Activated CD8-positive, alpha-beta memory T cell treated with anti-CD3 and anti-CD28 coated beads, Interleukin-2, amount 50 U/mL, for 1 hour (primary cell): ENCODE data around the gene ZNF638.
"Not testable (repeated sequence)": the region's sequence is repeated elsewhere in the genome, so short reads cannot be mapped to it uniquely, and the experiment has no call there.

Experiments
- DNase-seq: peaks from one replicate; pipeline ENCODE4 v3.0.0-alpha.2; 2020; ENCODE audit errors: extremely low read depth

Gene ZNF638

DNA sequence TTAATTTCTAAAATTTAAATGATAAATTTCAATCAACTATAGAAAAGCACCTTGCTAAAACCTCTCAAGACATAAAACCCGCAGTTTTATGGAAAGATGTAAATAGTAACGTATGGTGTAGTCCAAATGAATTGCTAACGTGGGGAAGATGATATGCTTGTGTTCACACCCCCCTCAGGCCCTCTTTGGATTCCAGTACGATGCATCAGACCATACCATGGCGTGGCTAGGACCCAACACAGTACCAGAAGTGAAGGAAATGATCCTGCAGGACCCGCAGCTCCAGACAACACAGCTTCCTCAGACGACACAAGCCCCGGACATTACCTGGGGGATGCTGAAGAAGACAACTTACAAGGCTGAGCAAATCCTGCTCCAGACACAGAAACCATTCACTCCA is 61.6 kb downstream of the ZNF638 start:
- DNase-seq: no peak

DNA sequence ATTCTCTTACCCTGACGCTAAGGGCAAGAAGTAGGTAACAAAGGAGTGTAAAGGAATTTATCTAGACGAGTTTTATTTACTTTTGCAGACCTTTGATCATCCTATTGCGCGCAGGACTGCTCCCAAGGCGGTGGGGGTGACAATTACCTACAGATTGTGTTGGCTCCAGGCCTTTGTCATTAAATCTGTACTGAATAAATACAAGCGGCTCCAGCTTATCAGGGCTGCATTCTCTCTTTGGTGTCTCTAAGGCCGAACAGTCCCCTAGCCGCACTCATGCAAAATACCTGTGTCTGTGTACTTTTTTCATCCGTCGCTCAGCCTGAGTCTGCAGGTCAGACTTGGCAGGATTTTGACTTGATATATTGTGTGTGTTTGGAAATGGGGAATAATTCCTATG is 63.9 kb downstream of the ZNF638 start:
- no peak for DNase-seq

DNA sequence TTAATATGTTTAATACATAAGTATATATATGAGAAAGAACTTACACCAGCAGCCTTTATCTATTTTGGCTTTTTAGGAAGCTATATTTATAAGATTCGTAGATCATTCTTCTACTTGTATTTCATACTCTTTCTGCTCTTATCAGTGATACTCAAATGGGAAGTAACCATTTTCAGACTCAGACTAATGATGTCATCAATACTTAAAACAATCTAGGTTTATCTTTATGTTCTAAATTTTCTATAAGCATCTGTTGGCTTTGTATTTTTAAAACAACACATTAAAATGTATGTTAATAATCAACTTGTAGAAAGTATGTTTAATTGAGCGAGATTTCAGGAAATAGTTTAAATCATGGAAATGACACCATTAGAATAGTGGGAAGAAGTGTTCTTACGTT is 70.8 kb downstream of the ZNF638 start:
- no peak for DNase-seq

DNA sequence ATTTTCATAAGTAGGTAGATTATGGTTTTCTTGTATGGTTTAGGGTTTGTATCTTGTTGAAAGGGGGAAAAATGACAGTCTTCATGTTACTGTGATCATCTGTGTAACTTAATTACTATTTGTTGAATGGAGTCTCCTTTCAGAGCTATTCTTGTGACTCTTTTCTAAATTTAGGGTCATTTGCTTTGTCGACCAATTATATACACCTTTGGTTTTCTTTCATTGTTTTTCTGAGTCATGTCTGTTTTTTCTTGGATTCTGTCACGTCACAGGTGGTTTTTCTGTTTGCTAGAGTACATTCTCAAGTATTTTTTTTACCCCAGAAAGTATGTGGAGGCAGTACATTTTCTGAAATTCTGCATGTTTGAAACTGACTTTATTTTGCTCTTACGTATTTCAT is 78.0 kb downstream of the ZNF638 start:
- DNase-seq: no peak

DNA sequence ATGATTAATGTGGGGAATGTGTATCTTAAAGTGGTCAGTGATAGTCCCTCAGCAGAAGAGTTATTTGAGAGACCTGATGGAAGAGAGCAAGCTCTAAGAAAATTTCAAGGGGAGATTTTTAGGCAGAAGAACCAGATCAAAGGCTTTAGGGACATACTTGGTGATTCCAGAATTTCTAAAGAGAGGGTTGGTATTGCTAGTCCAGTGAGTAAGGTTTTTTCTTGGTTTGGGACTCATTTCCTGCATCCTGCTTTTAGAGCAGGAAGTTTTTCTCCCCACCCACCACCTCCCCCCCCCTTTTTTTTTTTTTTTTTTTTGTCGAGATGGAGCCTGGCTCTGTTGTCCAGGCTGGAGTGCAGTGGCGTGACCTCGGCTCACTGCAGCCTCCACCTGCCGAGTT is 79.1 kb downstream of the ZNF638 start:
- no peak for DNase-seq

DNA sequence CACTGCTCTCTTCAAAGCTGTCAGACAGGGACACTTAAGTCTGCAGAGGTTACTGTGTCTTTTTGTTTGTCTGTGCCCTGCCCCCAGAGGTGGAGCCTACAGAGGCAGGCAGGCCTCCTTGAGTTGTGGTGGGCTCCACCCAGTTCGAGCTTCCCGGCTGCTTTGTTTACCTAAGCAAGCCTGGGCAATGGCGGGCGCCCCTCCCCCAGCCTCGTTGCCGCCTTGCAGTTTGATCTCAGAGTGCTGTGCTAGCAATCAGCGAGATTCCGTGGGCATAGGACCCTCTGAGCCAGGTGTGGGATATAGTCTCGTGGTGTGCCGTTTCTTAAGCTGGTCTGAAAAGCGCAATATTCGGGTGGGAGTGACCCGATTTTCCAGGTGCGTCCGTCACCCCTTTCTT is 85.3 kb downstream of the ZNF638 start:
- not testable (repeated sequence) for DNase-seq

DNA sequence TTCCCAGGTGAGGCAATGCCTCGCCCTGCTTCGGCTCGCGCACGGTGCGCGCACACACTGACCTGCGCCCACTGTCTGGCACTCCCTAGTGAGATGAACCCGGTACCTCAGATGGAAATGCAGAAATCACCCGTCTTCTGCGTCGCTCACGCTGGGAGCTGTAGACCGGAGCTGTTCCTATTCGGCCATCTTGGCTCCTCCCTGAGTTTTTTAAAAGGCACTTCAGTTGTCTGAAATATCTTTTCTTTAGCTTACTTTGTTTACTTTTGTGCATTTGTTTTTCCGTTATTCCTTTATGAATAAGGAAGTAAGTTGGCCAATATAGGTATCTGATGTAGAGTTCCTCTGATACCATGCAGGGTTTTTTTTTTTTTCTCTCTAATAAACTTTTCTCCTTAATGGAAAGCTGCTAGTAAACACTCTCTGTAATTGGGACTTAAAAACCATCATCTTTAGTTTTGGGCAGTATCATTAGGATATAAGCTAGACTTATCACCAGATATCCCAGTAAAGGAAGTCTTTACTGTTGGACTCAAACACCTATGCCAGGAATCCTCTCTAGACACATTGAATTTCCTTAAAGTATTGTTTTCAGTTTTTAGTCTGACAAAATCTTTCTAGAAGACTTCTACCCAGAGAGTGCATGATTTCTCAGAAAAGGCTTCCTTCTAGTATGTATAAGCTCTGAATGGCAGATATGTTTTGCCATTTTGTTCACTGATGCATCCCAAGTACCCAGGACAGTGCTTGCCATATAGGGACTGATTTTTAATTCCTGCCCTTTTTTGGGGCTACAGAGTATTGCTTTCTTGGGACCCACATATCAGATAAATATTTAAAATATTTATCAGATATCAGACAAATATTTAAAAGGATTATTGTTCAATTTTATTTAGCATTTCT is 86.0 kb downstream of the ZNF638 start:
- DNase-seq: peak; percentile 1

DNA sequence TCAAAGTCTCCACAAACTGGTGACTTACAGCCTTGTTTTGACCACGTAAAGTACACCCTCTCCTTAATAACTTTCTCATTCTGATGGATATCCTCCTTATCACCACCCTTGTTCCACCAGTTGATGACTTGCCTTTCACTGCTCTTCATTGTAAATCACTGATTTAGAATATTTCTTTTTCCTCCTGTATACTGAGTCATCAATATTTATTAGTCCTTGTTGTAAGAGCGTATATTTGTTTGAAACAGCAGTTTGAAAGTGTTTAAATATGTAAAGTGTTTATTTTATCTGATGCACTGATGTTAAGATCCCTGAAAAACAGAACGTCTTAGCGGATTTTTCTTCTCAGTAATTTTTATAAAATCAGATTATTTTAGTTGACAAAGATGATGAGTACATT is 87.6 kb downstream of the ZNF638 start:
- no peak for DNase-seq

DNA sequence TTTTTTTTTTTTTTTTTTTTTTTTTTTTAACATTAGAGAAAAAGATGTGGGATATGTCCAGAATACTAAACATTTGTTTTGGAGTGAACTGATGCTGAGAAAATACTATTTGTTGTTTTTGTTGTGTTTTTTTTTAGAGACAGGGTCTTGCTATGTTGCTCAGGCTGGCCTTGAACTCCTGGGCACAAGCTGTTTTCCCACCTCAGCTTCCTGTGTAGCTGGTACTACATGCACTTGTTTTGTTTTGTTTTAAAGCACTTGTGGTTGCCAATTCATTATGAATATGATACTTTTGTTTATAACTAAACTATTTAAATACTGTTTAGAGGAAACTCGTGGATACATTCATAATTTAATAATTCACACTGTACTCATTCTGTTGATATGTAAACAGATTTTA is 88.4 kb downstream of the ZNF638 start:
- no peak for DNase-seq

DNA sequence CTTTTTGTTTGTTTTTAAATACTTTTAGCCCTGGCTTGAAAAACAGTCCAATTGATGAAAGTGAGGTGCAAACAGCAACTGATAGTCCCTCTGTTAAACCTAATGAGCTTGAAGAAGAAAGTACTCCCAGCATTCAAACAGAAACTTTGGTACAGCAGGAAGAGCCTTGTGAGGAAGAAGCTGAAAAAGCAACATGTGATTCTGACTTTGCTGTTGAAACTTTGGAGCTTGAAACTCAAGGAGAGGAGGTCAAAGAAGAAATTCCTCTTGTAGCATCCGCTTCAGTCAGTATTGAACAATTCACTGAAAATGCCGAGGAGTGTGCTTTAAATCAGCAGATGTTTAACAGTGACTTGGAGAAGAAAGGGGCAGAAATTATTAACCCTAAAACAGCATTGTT is 91.2 kb downstream of the ZNF638 start:
- no peak for DNase-seq

DNA sequence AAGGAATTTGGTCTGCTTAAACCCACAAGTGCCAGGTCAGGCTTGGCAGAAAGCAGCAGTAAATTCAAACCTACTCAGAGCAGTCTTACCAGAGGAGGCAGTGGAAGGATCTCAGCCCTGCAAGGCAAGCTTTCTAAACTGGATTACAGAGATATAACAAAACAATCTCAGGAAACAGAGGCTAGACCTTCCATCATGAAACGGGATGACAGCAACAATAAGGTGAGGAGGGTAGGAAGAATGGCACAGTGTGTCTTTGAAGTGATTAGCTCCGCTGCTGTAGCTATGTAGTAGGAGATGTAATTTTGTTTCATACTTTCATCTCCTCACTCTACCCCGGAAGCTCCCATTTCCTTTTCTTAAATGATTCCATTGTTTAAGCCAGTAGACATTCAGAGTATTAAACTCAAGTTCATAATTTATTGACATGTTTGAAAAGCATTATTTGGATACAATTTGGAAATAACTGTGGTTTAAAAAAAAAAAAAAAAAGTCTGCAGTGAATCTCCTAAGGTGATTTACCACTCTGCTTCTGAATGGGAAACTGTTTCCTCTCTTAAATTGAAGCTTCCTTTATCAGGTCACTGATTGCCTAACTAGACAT is 92.3 kb downstream of the ZNF638 start:
- no peak for DNase-seq

DNA sequence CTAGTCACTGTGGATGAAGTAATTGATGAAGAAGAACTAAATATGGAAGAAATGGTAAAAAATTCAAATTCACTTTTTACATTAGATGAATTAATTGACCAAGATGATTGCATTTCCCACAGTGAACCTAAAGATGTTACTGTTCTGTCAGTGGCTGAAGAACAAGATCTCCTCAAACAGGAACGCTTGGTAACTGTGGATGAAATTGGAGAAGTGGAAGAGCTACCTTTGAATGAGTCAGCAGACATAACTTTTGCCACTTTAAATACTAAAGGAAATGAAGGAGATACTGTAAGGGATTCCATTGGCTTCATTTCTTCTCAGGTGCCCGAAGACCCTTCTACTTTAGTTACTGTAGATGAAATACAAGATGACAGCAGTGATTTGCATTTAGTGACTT is 95.1 kb downstream of the ZNF638 start:
- no peak for DNase-seq

DNA sequence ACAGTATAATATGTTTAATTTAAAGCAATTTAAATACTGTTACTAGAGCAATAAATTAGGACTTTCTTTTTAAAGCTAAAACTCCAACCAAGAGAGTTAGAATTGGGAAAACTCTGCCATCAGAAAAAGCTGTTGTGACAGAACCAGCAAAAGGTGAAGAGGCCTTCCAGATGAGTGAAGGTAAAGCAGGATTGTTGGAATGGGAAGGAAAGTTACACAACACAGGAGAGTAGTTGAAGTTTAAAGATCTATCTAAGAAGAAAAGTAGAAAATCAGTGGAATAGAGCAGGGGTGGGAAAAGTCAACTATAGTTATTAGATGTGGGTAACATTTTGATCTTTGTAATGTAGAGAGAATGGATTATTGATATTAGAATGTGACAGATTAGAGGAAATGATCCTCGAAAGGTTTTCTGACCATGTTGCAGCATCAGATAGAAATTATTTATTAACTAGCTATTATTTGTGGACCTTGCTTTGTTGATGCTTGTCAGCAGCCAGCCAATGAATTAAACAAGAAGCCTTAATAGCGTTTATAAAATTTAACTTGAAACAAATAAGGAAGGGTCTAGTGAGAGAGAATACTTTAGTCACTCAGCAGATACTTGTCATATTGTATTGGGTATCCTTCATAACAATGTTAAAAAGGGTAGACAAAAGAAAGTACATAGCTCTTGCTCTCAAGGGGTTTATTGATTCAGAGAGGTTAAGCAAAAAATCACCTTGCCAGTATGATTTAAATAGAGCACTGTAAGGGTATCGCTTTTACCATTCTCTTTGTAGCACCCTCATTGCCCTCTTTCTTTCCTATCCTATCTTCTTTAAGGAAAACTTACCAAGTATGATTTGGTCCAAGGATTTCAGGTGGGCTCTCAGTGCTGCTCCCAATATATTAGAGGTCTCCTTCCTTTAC is 97.1 kb downstream of the ZNF638 start:
- DNase-seq: no peak

DNA sequence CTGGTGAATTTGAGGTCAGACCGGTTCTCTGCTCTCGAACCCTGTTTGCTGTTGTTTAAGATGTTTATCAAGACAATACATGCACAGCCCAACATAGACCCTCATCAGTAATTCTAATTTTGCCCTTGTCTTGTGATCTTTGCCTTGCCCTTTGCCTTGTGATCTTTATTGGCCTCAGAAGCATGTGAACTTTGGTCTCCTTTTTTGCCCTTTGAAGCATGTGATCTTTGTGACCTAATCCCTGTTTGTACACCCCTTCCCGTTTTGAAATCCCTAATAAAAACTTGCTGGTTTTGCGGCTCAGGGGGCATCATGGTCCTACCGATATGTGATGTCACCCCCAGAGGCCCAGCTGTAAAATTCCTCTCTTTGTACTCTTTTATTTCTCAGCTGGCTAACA is 113.6 kb downstream of the ZNF638 start:
- not testable (repeated sequence) for DNase-seq

DNA sequence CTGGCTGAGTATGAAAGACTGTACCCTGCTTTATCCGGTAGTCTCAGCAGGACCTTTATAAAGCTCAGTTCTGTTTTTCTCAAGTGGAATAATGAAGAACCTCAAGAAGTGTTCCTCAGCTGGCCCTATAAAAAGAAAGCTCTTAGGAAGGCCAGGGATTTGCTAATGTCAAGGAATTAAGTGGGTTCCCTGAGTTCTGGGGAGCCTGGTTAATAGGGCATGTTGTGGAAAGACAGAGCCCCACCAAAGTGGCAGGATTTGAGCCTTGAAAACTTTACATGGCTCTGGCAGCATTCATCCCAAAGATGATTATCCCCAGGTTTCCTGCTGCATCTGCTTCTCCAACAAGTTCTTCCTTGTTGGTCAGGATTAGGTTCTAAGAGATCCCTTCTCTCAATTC is 114.9 kb downstream of the ZNF638 start:
- DNase-seq: no peak

DNA sequence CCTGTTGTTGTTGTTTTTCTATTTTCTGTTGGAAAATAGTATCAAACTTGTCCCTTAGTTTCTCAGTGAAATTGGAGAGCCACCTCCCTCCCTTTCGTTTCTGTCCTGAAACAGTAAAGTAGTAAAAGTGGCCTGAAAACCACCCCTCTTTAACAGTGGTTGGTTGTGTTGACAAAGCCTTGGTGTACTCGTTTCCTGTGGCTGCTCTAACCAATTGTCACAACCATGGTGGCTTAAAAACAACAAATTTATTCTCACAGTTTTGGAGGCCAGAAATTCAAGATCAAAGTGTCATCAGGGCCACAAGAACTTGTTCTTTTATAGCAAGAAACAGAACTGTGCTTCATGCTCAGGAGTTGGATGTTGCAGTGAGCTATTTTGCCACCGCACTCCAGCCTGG is 117.8 kb downstream of the ZNF638 start:
- no peak for DNase-seq

DNA sequence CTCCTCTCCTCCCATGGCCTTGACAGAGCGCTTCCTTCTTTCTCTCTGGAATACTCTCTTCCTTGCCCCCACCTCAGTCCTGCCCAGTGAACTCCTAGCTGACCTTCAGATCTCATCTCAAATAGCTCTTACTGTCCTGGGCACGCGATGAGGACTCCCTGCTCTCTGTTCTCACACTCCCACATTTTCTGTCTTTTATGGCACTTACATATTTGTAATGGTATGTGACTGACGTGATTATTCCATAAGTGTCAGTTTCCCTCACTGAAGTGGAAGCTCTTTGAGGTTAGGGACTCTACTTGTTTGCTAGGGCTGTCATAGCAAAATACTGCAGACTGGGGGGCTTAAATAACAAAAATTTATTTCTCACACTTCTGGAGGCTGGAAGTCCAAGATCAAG is 120.1 kb downstream of the ZNF638 start:
- no peak for DNase-seq

DNA sequence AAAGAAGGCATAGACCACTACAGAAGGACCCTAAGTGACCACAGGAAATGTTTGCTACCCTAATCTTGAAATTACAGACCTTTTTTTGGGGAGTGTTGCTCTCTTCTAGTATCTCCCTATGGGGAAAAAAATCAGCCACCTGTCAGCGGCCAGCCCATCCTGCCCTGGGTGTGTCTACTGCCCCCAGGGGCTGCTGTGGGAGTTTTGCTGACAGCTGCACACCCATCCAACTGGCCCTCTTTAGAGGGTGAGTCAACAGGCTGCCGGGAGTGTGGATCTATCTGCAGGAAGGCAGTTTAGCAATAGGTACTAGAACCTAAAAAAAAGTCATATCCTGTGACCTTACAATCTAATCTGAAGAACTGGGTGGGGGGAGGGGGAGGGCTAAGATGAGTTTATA is 121.0 kb downstream of the ZNF638 start:
- no peak for DNase-seq

DNA sequence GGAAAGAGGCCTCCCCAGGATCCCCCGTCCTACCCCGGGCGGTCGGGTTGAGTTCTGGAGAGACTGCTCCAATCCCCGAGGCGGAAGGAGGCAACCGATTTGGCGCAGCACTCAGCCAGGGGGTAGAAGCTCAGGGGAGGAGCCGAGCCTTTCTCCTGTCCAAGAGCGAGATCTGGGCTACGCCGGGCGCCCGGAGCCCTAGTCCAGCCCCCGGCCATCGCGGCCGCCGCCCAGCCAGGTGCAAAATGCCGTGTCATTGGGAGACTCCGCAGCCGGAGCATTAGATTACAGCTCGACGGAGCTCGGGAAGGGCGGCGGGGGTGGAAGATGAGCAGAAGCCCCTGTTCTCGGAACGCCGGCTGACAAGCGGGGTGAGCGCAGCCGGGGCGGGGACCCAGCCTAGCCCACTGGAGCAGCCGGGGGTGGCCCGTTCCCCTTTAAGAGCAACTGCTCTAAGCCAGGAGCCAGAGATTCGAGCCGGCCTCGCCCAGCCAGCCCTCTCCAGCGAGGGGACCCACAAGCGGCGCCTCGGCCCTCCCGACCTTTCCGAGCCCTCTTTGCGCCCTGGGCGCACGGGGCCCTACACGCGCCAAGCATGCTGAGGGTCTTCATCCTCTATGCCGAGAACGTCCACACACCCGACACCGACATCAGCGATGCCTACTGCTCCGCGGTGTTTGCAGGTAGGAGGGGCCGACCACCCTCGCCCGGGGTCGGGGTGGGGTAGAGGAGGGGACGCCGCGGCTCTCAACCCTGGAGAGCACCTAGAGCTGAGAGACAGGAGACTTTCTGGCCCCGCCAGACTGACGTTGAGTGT is 122.0 kb downstream of the ZNF638 start, which contains the start of gene DYSF:
TSS of gene DYSF (plus strand) at position 158 of the 817 bp plus-strand sequence.
- DNase-seq: no peak

DNA sequence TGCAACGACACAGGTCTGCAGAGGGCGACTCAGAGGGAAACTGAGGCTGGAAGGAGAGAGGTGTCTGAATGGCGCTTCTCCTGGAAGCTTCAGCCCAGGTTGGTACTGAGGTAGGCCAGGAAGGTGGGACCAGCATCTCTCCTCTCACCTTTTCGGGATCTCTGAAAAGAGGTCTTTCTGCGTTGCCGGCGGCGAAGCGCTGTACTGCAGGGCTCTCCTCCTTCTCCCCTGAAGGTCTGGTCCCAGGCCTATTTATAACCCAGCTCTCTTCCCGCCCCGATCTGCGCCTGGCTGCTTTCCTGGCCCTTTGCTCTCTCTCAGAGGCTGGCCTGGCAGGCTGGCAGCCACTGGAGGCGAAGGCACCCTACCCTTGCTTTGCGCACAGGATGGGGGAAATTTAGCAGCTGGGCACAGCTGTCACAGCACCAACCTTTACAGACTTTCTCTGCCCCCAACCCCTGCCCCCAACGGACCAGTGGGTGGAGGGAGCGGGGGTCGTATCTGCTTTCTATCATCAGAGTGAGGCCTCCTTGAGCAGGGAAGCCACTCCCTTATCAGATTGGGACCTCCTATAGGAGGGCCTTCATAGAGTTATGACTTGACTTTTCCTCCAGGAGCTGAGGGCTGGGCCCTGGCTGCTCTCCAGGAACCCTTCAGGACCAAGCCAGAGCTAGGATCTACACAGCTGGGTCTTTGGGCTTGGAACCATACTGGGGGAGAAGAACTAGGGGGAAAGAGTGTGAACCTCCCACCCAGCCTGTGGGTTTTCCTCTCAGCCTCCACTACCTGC is 122.8 kb downstream of the ZNF638 start:
- DNase-seq: no peak
